Jurkat, Clone E6-1 (cell line): ENCODE measurements around the gene FBXL7.
"Not testable (repeated sequence)": the region's sequence is repeated elsewhere in the genome, so short reads cannot be mapped to it uniquely, and the experiment has no call there.

ENCODE experiments used
- DNase-seq: peaks from one replicate; pipeline ENCODE4 v3.0.0-alpha.2; 2011; ENCODE audit warnings: low read depth, low spot score
- H3K4me3 ChIP-seq: 2 replicates; pipeline ENCODE4 v1.5.1; 2011; ENCODE audit warnings: mild to moderate bottlenecking, low read length, control low read depth, moderate library complexity

Gene FBXL7

GRCh38 chr5:15819617-15820016, 319.6 kb downstream of the FBXL7 start:
- no peak overlapping the region for H3K4me3 ChIP-seq
- DNase-seq = no peak

DNA sequence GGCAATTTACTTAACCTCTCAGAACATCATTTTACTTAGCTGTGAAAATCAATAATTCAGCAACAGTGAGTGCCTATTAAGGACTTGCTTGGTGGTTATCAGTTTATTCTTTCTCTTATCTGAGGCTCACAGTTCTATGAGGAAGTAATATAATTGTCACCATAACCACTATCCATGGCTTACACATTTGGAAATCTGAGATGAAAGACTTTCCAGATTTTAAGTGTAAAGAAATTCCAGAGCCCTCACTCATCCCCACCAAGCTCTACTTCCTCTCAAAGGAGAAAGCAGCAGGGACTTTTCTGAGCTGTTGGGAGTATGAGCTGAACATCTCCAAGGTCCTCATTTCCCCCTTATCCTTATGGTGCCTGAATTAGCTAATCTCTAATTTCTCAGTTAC, 321.5 kb downstream of the FBXL7 start:
- no peak overlapping the region for H3K4me3 ChIP-seq

DNA sequence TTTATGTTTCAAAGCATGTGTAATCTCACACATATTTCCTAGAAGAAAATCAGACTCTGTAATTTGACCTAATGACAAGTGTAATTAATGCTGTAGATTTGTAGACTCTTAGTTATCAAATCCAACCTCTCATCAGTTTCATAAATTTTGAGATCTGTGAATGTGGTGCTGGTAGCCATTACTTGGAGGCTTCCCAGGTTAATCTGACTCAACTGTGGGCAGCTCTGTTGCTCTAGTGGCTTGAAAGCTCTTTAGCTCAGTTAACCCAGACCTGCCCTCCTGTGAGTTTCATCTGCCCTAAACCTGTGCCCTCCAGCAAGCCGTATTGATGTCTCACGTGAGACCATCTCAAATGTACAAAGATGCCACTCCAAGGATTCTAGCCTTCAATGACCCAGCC, 323.4 kb downstream of the FBXL7 start:
- no peak overlapping the region for H3K4me3 ChIP-seq
- no peak for DNase-seq

More for the DNA sequence above, 321.5 kb downstream of the FBXL7 start:
- no peak for DNase-seq

GRCh38 chr5:15827741-15828140, 327.8 kb downstream of the FBXL7 start:
- no peak overlapping the region for H3K4me3 ChIP-seq
- no peak for DNase-seq

DNA sequence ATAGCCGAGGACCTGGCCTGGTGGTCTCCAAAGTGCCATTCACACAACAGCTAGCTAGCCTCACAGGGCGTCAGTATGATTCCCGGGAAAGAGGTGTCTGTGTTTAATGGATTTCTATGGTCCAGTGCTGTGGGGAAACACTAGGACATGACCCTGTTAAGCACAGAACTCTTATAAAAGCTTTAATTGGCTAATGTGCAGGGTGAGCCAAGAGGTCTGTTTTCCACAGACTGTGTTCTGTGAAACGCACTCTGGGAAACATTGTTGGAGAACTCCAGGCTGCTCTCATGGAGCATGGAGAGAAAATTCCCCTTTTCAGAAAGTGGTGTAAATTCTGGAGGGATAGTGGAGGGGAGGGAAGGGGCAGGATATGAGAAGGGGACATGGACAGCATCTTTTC, 331.4 kb downstream of the FBXL7 start:
- DNase-seq = no peak
- no peak overlapping the region for H3K4me3 ChIP-seq

- DNase-seq = no peak
- no peak overlapping the region for H3K4me3 ChIP-seq
Measured at GRCh38 chr5:15833365-15833764, 333.4 kb downstream of the FBXL7 start.

DNA sequence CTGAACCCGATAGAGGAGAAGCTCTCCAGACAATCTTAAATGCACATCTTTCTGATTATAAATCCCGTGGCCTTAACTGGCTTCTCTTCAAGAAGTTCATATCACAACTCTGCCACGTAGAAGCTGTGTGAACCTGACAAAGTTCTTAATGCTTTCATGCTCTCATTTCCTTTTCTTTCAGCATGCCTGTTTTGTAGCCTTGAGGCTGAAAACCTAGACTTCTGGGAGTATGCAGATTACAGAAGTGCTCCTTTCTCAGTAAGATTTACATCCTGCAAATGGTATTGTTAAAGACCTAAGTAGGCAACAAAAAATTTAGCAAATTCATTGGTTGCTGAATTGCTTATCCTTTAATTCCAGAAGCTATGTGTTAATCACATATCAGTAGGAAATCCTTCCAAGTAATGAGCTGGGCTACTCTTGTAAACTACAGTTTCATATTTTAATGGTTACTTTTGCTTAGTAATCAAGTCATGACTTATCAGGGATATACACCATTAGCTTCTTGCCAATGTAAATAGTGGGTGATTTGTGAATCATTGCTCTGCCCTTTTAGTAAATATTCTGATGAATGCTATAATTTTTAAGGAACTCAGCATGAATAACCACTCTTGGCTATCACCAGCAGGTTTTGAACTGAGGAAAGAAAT, 334.7 kb downstream of the FBXL7 start:
- no peak overlapping the region for H3K4me3 ChIP-seq
- DNase-seq = no peak

DNA sequence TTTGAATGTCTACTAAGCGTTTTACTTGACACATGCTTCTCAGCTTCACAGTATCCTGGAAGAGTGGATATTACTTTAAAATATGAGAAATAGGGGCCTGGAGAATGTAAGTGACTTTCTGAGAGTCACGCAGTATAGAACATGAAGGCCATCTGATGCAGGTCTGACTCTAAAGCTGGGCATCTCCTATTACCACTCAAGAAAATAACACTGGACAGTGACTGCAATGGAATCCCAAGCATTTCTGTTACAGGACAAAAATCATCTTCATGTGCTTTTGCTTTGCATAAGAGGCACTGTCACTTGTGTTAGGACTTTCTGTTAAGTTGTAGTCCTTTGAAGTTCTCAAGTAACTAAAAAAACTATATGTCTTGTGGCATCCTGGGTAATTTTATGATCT, 335.5 kb downstream of the FBXL7 start:
- H3K4me3 ChIP-seq = no peak overlapping the region
- DNase-seq = no peak

DNA sequence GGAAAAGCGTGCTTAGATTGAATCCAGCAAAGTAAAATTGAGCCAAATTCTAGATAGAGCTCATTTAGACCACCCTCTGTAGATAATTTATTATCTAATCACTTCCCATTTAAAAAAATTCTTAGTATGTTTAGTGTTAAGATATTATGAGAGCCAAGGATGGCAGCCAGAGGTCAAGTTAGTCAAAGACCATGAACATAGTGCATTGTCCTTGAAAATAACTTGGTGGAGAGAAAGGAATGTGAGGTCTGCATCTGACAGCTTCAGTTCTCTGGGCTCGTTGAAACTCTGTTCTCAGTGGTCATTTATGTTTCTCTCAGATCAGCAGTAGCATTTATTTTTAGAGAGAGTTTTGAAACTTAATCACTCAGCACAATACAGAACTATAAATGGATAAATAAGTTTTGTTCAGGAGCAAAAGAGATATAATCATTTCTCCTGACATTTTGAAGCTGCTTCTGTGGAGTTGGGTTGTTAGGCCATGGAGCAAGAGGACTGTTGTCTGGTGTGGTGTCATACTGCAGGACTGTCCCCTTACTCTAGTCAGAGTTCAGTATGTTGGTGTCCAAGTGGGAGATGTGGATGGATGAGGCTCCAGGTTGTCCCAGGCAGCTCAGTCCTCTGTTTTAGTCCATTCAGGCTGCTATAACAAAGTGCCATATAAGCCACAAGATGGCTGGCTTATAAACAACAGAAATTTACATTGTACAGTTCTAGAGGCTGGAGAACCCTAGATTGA, 337.7 kb downstream of the FBXL7 start:
- no peak overlapping the region for H3K4me3 ChIP-seq
- DNase-seq = no peak

GRCh38 chr5:15844253-15844652, 344.3 kb downstream of the FBXL7 start:
- DNase-seq = no peak

DNA sequence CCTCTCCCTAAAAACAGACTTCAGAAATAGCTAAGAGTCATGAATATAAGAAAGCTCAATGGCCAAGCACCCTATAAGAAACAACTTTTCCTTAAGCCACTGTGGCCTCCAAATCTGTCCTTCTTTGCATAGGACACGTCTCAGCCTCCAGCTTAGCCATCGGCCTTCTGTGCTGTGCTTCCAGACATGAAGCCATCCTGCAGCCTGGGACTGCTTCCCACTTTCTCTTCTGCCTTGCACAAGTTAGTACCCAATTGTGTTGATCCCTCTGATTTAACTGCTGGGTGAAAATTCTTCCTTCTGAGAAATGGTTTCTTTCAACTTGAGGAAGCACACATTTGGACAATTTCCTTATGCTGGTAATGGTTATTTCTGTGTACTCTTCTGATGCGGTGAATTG, 344.9 kb downstream of the FBXL7 start:
- no peak overlapping the region for H3K4me3 ChIP-seq
- DNase-seq = no peak

More at GRCh38 chr5:15844253-15844652, 344.3 kb downstream of the FBXL7 start:
- H3K4me3 ChIP-seq = no peak overlapping the region

GRCh38 chr5:15850536-15850935, 350.6 kb downstream of the FBXL7 start:
- DNase-seq = no peak
- no peak overlapping the region for H3K4me3 ChIP-seq

DNA sequence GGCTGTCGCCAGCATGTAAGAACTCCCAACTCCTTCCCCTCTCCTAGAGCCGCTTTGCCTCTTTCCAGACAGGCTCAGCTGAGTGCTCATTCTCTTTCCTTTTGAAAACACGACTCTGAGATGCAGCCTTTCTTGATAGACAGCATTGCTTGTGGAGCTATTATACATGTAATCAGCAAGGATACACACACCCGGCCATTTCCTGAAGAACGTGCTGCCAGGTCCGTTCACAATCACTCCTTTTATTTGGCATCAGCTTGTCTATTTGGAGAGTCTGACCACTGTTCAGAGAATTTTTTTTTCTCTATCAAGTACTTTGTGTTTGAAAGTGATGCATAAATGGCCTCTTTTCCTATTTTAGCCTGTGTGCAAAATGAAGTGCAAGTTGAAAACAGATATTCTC, 351.0 kb downstream of the FBXL7 start:
- no peak for DNase-seq

DNA sequence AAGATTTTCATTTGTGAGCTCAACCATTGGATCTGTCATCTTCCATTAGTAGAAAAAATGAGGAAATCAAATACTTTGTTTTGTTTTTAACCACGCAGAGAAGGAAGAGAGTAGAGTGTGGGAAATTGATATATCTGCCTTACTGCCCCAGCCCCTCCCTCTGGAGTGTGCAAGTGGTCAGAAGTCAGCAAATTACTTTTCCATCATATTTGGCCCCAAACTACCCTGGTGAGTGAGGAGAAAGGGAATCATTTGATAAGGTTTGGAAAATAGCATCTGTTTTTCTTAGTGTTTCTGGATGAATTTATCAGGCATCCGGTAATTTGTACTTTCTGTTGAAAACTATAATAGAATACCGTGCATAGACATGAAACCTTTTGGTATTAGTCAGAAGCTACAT, 352.2 kb downstream of the FBXL7 start:
- no peak overlapping the region for H3K4me3 ChIP-seq
- DNase-seq = no peak

More for the DNA sequence above, 351.0 kb downstream of the FBXL7 start:
- H3K4me3 ChIP-seq = no peak overlapping the region

GRCh38 chr5:15852949-15853348, 353.0 kb downstream of the FBXL7 start:
- no peak overlapping the region for H3K4me3 ChIP-seq
- DNase-seq = no peak

GRCh38 chr5:15858326-15858725, 358.3 kb downstream of the FBXL7 start:
- no peak for DNase-seq
- H3K4me3 ChIP-seq = no peak overlapping the region

- no peak for DNase-seq
- H3K4me3 ChIP-seq = no peak overlapping the region
Measured at GRCh38 chr5:15864536-15865215, 364.7 kb downstream of the FBXL7 start.

- H3K4me3 ChIP-seq, DNase-seq: not testable (repeated sequence)
Measured at GRCh38 chr5:15872259-15872658, 372.3 kb downstream of the FBXL7 start.

DNA sequence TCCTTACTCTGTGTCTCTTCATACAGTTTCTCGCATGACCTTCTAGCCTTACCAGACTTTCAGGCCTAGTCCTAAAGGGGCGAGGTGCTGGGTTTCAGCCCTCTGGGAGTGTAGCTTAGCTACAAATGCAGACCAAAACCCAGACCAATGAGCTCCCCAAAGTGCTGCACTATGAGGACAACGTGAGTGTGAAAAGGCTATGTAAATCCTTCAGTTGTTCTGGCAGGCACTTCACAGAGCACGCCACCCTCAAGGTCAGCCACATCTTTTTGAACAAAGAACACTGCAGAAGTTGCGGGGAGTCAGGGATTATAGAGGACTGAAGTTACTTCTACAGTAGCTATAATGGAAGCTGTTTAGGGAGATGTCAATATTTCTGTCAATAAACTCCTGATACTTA, 377.9 kb downstream of the FBXL7 start:
- DNase-seq = no peak
- H3K4me3 ChIP-seq = no peak overlapping the region

- no peak for DNase-seq
- no peak overlapping the region for H3K4me3 ChIP-seq
Measured at GRCh38 chr5:15880201-15880600, 380.2 kb downstream of the FBXL7 start.
